Keratinocyte (primary cell): ENCODE results near the gene XIRP1. TPM values are rescaled to one million over a fixed set of nuclear protein-coding genes. Genes with fewer than 3 reads are reported as not detected.

Experiments used
- DNase-seq: peaks from one replicate; pipeline ENCODE4 v3.0.0-alpha.2; 2011; ENCODE audit warnings: low read depth, missing footprints, low spot score
- FAIRE-seq: peaks from 2 replicates; lab custom pipeline; 2011; peaks lifted over from hg19 to GRCh38; lab: Jason Lieb, UNC
- H2AFZ ChIP-seq: 2 replicates; pipeline ENCODE4 v1.6.0; 2012; ENCODE audit warnings: low read length, control low read depth, inconsistent platforms; ENCODE audit not compliant: control insufficient read depth
- H3K27ac ChIP-seq: 2 replicates; pipeline ENCODE4 v1.5.1; 2011; ENCODE audit warnings: low read length; ENCODE audit not compliant: control insufficient read depth, insufficient read depth
- H3K27me3 ChIP-seq: 3 replicates; pipeline ENCODE4 v1.6.0; 2011; ENCODE audit warnings: low read length; ENCODE audit not compliant: control insufficient read depth, insufficient read depth; ENCODE audit errors: extremely low read depth
- H3K36me3 ChIP-seq, 2 experiments: 2 replicates in 1 of 2; 3 replicates in 1 of 2; pipeline ENCODE4 v1.5.1; 2011; ENCODE audit warnings: low read length in 2 of 2, mild to moderate bottlenecking in 1 of 2; ENCODE audit not compliant: control insufficient read depth in 2 of 2, insufficient read depth in 2 of 2; ENCODE audit errors: extremely low read depth in 1 of 2
- H3K4me1 ChIP-seq: 3 replicates; pipeline ENCODE4 v1.5.1; 2011; ENCODE audit warnings: low read length; ENCODE audit not compliant: control insufficient read depth, insufficient read depth; ENCODE audit errors: extremely low read depth
- H3K4me2 ChIP-seq: 3 replicates; pipeline ENCODE4 v1.6.0; 2011; ENCODE audit warnings: low read depth, low read length; ENCODE audit not compliant: control insufficient read depth, insufficient read depth; ENCODE audit errors: extremely low read depth
- H3K4me3 ChIP-seq, 3 experiments: fragments of 200-600 bp in 1 of 3; sonication (generic) in 1 of 3; 2 replicates in 2 of 3; 3 replicates in 1 of 3; pipeline ENCODE4 v1.5.1; 2011 to 2016; ENCODE audit warnings: low read length in 3 of 3, mild to moderate bottlenecking in 3 of 3, control low read depth in 2 of 3, inconsistent platforms in 1 of 3, low read depth in 1 of 3, mixed read lengths in 1 of 3, mixed run types in 1 of 3, moderate library complexity in 1 of 3; ENCODE audit not compliant: control insufficient read depth in 2 of 3, insufficient read depth in 2 of 3; ENCODE audit errors: extremely low read depth in 1 of 3
- H3K79me2 ChIP-seq: 2 replicates; pipeline ENCODE4 v1.6.0; 2012; ENCODE audit warnings: low read length; ENCODE audit not compliant: control insufficient read depth, insufficient read depth
- H3K9ac ChIP-seq: 3 replicates; pipeline ENCODE4 v1.6.0; 2011; ENCODE audit warnings: low read length; ENCODE audit not compliant: control insufficient read depth, insufficient read depth; ENCODE audit errors: extremely low read depth
- H3K9me1 ChIP-seq: 3 replicates; pipeline ENCODE4 v1.6.0; 2011; ENCODE audit warnings: low read length; ENCODE audit not compliant: control insufficient read depth, insufficient read depth; ENCODE audit errors: extremely low read depth
- H3K9me3 ChIP-seq: 2 replicates; pipeline ENCODE4 v1.5.1; 2012; ENCODE audit warnings: low read depth, low read length; ENCODE audit not compliant: control insufficient read depth
- H4K20me1 ChIP-seq: 3 replicates; pipeline ENCODE4 v1.6.0; 2011; ENCODE audit warnings: low read length; ENCODE audit not compliant: control insufficient read depth, insufficient read depth; ENCODE audit errors: extremely low read depth
- EZH2 ChIP-seq: IDR thresholded peaks from one replicate; pipeline ENCODE4 v1.6.1; 2012; ENCODE audit warnings: inconsistent platforms, mild to moderate bottlenecking, low read length, moderate library complexity
- dilution Hi-C: fragments of 300-500 bp; cut with MboI; formaldehyde crosslinking; loops from one replicate; pipeline ENCODE4 v1.7.0; 2020; ENCODE audit warnings: low sequenced_read_pairs; ENCODE audit not compliant: extremely low pct_ligation_motif_present
- polyA plus RNA-seq, 5 experiments: library from polyadenylated mRNA; depleted of rRNA in 3 of 5; stranded (reverse) in 3 of 5; stranded (forward) in 1 of 5; unstranded in 1 of 5; fragments of >200 nt; gene quantifications; 1 replicate in 1 of 5; 2 replicates in 3 of 5; 3 replicates in 1 of 5; pipeline versions ENCODE4 v1.2.1 to v1.2.3, GENCODE V29; 2011 to 2012; ENCODE audit warnings: missing spikeins in 2 of 5, low read depth in 1 of 5, low replicate concordance in 1 of 5
- TF ChIP-seq, protein P1 (sequence below), 3 experiments: IDR thresholded peaks in 1 of 3; conservative IDR thresholded peaks in 1 of 3; optimal IDR thresholded peaks in 1 of 3; 2 replicates in 2 of 3; 3 replicates in 1 of 3; pipeline versions ENCODE3 to v1.5.1; 2011; ENCODE audit warnings: low read length in 3 of 3, mild to moderate bottlenecking in 3 of 3, moderate library complexity in 2 of 3, control low read depth in 1 of 3, inconsistent platforms in 1 of 3; ENCODE audit not compliant: insufficient read depth in 2 of 3; ENCODE audit errors: extremely low read depth in 1 of 3

Gene XIRP1
- polyA plus RNA-seq, 1 donor (not counting 4 experiments of a cell fraction or from before 2014, with no cell fraction given): not detected

DNA sequence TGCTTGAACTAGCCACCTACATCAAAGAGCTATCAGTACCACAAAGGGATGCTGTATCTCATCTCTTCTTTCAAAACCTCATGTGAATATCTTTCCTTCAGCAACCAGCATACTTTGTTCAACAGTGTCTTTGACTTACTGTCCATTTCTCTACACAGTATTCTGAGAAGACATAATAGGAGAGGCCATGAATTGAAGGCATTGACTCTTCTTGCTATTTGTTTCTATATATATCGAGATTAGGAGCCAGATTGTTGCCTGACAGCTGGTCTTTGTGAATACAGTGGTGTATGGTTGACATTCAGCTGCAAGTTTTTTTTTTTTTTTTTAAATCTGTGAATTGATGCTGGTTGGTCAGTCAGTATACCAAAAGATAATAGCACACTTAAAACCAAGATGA, 26.9 kb downstream of the XIRP1 start:
- DNase-seq: no peak
- H3K4me2 ChIP-seq: no peak overlapping the region
- no peaks in the 10 kb centered on the region for H4K20me1 ChIP-seq
- H3K27me3 ChIP-seq: no peaks in the 10 kb centered on the region
- H3K4me3 ChIP-seq: no peak overlapping the region
- no peak overlapping the region for H3K9ac ChIP-seq
- H3K9me3 ChIP-seq: no peaks in the 10 kb centered on the region
- H3K27ac ChIP-seq: no peak overlapping the region
- no peaks in the 10 kb centered on the region for H3K9me1 ChIP-seq
- no peak for FAIRE-seq
- no peaks in the 10 kb centered on the region for H3K36me3 ChIP-seq
- H3K79me2 ChIP-seq: no peaks in the 10 kb centered on the region
- H3K4me1 ChIP-seq: peaks cover 19% of the 10 kb centered on the region
- H2AFZ ChIP-seq: no peak overlapping the region
- dilution Hi-C loops: no loop called here
- TF ChIP-seq, protein P1, sequence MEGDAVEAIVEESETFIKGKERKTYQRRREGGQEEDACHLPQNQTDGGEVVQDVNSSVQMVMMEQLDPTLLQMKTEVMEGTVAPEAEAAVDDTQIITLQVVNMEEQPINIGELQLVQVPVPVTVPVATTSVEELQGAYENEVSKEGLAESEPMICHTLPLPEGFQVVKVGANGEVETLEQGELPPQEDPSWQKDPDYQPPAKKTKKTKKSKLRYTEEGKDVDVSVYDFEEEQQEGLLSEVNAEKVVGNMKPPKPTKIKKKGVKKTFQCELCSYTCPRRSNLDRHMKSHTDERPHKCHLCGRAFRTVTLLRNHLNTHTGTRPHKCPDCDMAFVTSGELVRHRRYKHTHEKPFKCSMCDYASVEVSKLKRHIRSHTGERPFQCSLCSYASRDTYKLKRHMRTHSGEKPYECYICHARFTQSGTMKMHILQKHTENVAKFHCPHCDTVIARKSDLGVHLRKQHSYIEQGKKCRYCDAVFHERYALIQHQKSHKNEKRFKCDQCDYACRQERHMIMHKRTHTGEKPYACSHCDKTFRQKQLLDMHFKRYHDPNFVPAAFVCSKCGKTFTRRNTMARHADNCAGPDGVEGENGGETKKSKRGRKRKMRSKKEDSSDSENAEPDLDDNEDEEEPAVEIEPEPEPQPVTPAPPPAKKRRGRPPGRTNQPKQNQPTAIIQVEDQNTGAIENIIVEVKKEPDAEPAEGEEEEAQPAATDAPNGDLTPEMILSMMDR (optimal IDR thresholded peaks at IDR 0.05 in 1 of 3, IDR thresholded peaks at IDR 0.05 in 1 of 3, conservative IDR thresholded peaks at IDR 0.05 in 1 of 3; ENCODE audit: extremely low read depth in 1 of 3, insufficient read depth in 2 of 3, low read length in 3 of 3): no peak
- TF ChIP-seq EZH2: no peak

DNA sequence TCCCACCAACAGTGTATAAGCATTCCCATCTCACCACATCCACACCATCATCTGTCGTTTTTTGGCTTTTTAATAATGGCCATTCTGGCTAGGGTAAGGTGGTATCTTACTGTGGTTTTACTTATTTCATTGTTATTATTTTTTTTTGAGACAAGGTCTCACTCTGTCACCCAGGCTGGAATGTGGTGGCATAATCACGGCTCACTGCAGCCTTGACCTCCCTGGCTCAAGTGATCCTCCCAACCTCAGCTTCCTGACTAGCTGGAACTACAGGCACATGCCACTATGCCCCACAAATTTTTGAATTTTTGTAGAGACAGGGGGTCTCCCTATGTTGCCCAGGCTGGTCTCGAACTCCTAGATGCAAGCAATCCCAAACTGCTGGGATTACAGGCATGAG, 28.0 kb downstream of the XIRP1 start:
- no peak overlapping the region for H3K9ac ChIP-seq
- H3K27ac ChIP-seq: no peak overlapping the region
- H3K79me2 ChIP-seq: no peaks in the 10 kb centered on the region
- no peaks in the 10 kb centered on the region for H4K20me1 ChIP-seq
- no peak overlapping the region for H3K4me2 ChIP-seq
- H3K4me3 ChIP-seq: no peak overlapping the region
- H3K27me3 ChIP-seq: no peaks in the 10 kb centered on the region
- TF ChIP-seq, protein P1 (optimal IDR thresholded peaks at IDR 0.05 in 1 of 3, IDR thresholded peaks at IDR 0.05 in 1 of 3, conservative IDR thresholded peaks at IDR 0.05 in 1 of 3; ENCODE audit: extremely low read depth in 1 of 3, insufficient read depth in 2 of 3, low read length in 3 of 3): no peak
- TF ChIP-seq EZH2: no peak
- dilution Hi-C loops: no loop called here
- H3K36me3 ChIP-seq: no peaks in the 10 kb centered on the region
- peaks cover 19% of the 10 kb centered on the region for H3K4me1 ChIP-seq
- FAIRE-seq (no peak), DNase-seq (no peak)
- H3K9me3 ChIP-seq: no peaks in the 10 kb centered on the region
- no peaks in the 10 kb centered on the region for H3K9me1 ChIP-seq
- H2AFZ ChIP-seq: no peak overlapping the region
